A549 (cell line): ENCODE measurements around the gene PDCL2. TPM values are rescaled to one million over a fixed set of nuclear protein-coding genes. Genes with fewer than 3 reads are reported as not detected.

ENCODE experiments used
- ATAC-seq, 2 experiments: fragments of 200-7000 bp in 1 of 2; fragments of >200 bp in 1 of 2; cut with Nextera tagmentation in 1 of 2; cut with Tn5 transposase in 1 of 2; 3 replicates each; pipeline versions ENCODE4 v1.8.0 to v1.9.1; 2018 to 2020; ENCODE audit warnings: mild to moderate bottlenecking in 1 of 2, moderate library complexity in 1 of 2
- CTCF ChIA-PET: fragments of 300-600 bp; sonication (Branson Sonifier 250); formaldehyde crosslinking; extraction: SDS; loops from one replicate; lab custom pipeline; 2021; ENCODE audit warnings: antibody characterized with exemption, inconsistent platforms; lab: Yijun Ruan, JAX
- POLR2A ChIA-PET: fragments of 350-600 bp; formaldehyde crosslinking; extraction: SDS; loops from one replicate; lab custom pipeline; 2021; ENCODE audit warnings: antibody characterized with exemption, inconsistent platforms; lab: Yijun Ruan, JAX
- DNase-seq, 2 experiments: peaks; one replicate each; pipeline versions ENCODE4 v3.0.0 to v3.0.0-alpha.2; 2011 to 2016; ENCODE audit warnings: low read depth in 1 of 2, low spot score in 1 of 2
- FAIRE-seq: peaks from 2 replicates; lab custom pipeline; 2011; peaks lifted over from hg19 to GRCh38; lab: Jason Lieb, UNC
- H3K27ac ChIP-seq, 2 experiments: fragments of >200 bp; sonication (Bioruptor Twin); formaldehyde crosslinking; 3 replicates each; pipeline ENCODE4 v1.5.1; 2016 to 2017
- H3K4me1 ChIP-seq: fragments of >200 bp; sonication (Bioruptor Twin); formaldehyde crosslinking; 3 replicates; pipeline ENCODE4 v1.6.1; 2016
- H3K4me2 ChIP-seq: fragments of >200 bp; sonication (Bioruptor Twin); formaldehyde crosslinking; 3 replicates; pipeline ENCODE4 v1.6.1; 2016
- H3K4me3 ChIP-seq: fragments of >200 bp; sonication (Bioruptor Twin); formaldehyde crosslinking; 3 replicates; pipeline ENCODE4 v1.5.1; 2016
- H3K9me3 ChIP-seq: fragments of >200 bp; sonication (Bioruptor Twin); formaldehyde crosslinking; 3 replicates; pipeline ENCODE4 v1.6.1; 2016
- BHLHE40 ChIP-seq: IDR thresholded peaks from 2 replicates; pipeline ENCODE4 v1.6.1; 2012; ENCODE audit warnings: low read depth, low read length, inconsistent platforms
- CBX8 ChIP-seq: fragments of 200-600 bp; sonication (generic); IDR thresholded peaks from 2 replicates; pipeline ENCODE4 v1.6.1; 2016
- CHD2 ChIP-seq: fragments of 150-350 bp; IDR thresholded peaks from 2 replicates; pipeline ENCODE4 v1.6.1; 2014; ENCODE audit warnings: low read length; ENCODE audit not compliant: partially characterized antibody
- E2F6 ChIP-seq: IDR thresholded peaks from 2 replicates; pipeline ENCODE4 v1.6.1; 2012; ENCODE audit warnings: low read depth, borderline replicate concordance
- EP300 ChIP-seq, 2 experiments: fragments of >200 bp; sonication (Bioruptor Twin); formaldehyde crosslinking; IDR thresholded peaks; 2 replicates in 1 of 2; 3 replicates in 1 of 2; pipeline ENCODE4 v1.6.1; 2016 to 2017
- ESRRA ChIP-seq: fragments of 150-350 bp; IDR thresholded peaks from 2 replicates; pipeline ENCODE4 v1.6.1; 2014; ENCODE audit warnings: mild to moderate bottlenecking, low read length, borderline replicate concordance
- FOSB ChIP-seq: fragments of 250-450 bp; sonication (Bioruptor Pico); IDR thresholded peaks from 2 replicates; pipeline ENCODE4 v1.5.0; 2020; ENCODE audit warnings: mild to moderate bottlenecking, moderate library complexity
- FOSL2 ChIP-seq, 2 experiments: fragments of 450-650 bp in 1 of 2; fragments of >200 bp in 1 of 2; sonication (Bioruptor Twin) in 1 of 2; formaldehyde crosslinking; IDR thresholded peaks; 2 replicates each; pipeline versions ENCODE4 v1.5.0 to v1.6.1; 2016 to 2020; ENCODE audit warnings: mild to moderate bottlenecking in 1 of 2, moderate library complexity in 1 of 2
- HES2 ChIP-seq: fragments of >200 bp; sonication (Bioruptor Twin); formaldehyde crosslinking; IDR thresholded peaks from 2 replicates; pipeline ENCODE4 v1.6.1; 2016
- HEYL ChIP-seq: fragments of 250-450 bp; sonication (Bioruptor Pico); IDR thresholded peaks from 2 replicates; pipeline ENCODE4 v1.8.0; 2021; ENCODE audit warnings: mild to moderate bottlenecking, moderate library complexity
- HMGXB4 ChIP-seq: fragments of 250-450 bp; sonication (Bioruptor Pico); IDR thresholded peaks from 2 replicates; pipeline ENCODE4 v1.5.0; 2021; ENCODE audit warnings: mild to moderate bottlenecking, moderate library complexity, borderline replicate concordance
- JUNB ChIP-seq: fragments of >200 bp; sonication (Bioruptor Twin); formaldehyde crosslinking; IDR thresholded peaks from 2 replicates; pipeline ENCODE4 v1.6.1; 2016
- KDM1A ChIP-seq: fragments of 200-600 bp; sonication (generic); IDR thresholded peaks from 2 replicates; pipeline ENCODE4 v1.6.1; 2016; ENCODE audit warnings: low read depth, mild to moderate bottlenecking
- KDM5A ChIP-seq: fragments of 200-600 bp; sonication (generic); IDR thresholded peaks from 2 replicates; pipeline ENCODE4 v1.6.1; 2016; ENCODE audit warnings: antibody characterized with exemption, mild to moderate bottlenecking
- MAX ChIP-seq: IDR thresholded peaks from 2 replicates; pipeline ENCODE4 v1.6.1; 2012
- MYC ChIP-seq: IDR thresholded peaks from 2 replicates; pipeline ENCODE4 v1.6.1; 2012; ENCODE audit warnings: mild to moderate bottlenecking, inconsistent platforms, low read length, improper control_type of control experiment, borderline replicate concordance
- NFE2L2 ChIP-seq: fragments of 150-350 bp; conservative IDR thresholded peaks from 2 replicates; pipeline ENCODE4 v1.6.1; 2014; ENCODE audit warnings: low read length
- PBX3 ChIP-seq: IDR thresholded peaks from 2 replicates; pipeline ENCODE4 v1.6.1; 2012
- PHF8 ChIP-seq: fragments of 200-600 bp; sonication (generic); IDR thresholded peaks from 2 replicates; pipeline ENCODE4 v1.6.1; 2016; ENCODE audit warnings: low read depth, mild to moderate bottlenecking, antibody characterized with exemption, moderate library complexity, borderline replicate concordance
- RAD21 ChIP-seq, 2 experiments: fragments of >200 bp in 1 of 2; sonication (Bioruptor Twin) in 1 of 2; formaldehyde crosslinking in 1 of 2; IDR thresholded peaks in 1 of 2; conservative IDR thresholded peaks in 1 of 2; 2 replicates in 1 of 2; 3 replicates in 1 of 2; pipeline ENCODE4 v1.6.1; 2012 to 2018; ENCODE audit warnings: inconsistent platforms in 1 of 2
- SMC3 ChIP-seq: fragments of >200 bp; sonication (Bioruptor Twin); formaldehyde crosslinking; IDR thresholded peaks from 3 replicates; pipeline ENCODE4 v1.6.1; 2018; ENCODE audit warnings: inconsistent platforms
- ZC3H11A ChIP-seq: fragments of 450-650 bp; IDR thresholded peaks from 2 replicates; pipeline ENCODE4 v1.6.1; 2014; ENCODE audit warnings: antibody characterized with exemption, mild to moderate bottlenecking
- ZNF302 ChIP-seq: fragments of 250-450 bp; sonication (Bioruptor Pico); IDR thresholded peaks from 2 replicates; pipeline ENCODE4 v1.9.0; 2021; ENCODE audit warnings: inconsistent platforms, mild to moderate bottlenecking, moderate library complexity
- WGBS: methylation state at CpG from one replicate; pipeline ENCODE4 v1.1.6; 2017; ENCODE audit errors: missing lambda C conversion rate; 5-methylcytosine and 5-hydroxymethylcytosine counted together
- polyA plus RNA-seq, 4 experiments: library from polyadenylated mRNA; depleted of rRNA in 3 of 4; stranded (reverse); fragments of >200 nt; fragmentation: RNase III in 1 of 4; extraction: RNeasy Plus Mini Kit Qiagen cat#74134 plus additional on column Dnase treatment in 1 of 4; gene quantifications; 2 replicates in 3 of 4; 3 replicates in 1 of 4; pipeline ENCODE4 v1.2.3, GENCODE V29; 2011 to 2017
- TF ChIP-seq, protein P1 (sequence below): fragments of >200 bp; sonication (Bioruptor Twin); formaldehyde crosslinking; IDR thresholded peaks from 3 replicates; pipeline ENCODE4 v1.5.1; 2016
- TF ChIP-seq, protein P2 (sequence below): fragments of 250-450 bp; sonication (Bioruptor Pico); IDR thresholded peaks from 2 replicates; pipeline ENCODE4 v1.5.0; 2020; ENCODE audit warnings: low read depth, mild to moderate bottlenecking, moderate library complexity

PDCL2 gene
- polyA plus RNA-seq, 2 of the 4 experiments (the other 2 are of a cell fraction), result not detected

DNA sequence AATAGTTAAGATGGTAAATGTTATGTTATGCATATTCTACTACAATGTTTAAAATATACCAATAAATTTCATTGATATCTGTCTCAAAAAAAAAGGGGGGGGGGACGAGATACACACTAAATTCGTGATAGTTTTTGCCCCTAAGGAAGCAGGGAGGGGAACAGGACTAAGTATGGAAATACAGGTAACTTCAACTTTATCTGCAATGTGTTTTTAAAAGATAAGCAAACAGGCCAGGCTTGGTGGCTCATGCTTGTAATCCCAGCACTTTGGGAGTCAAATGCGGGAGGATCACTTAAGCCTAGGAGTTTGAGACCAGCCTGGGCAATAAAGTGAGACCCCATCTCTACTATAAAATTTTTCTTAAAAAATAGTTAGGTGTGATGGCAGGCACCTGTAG is 31.9 kb downstream of the PDCL2 start (continued):
- TF ChIP-seq PHF8 (no peak), FOSB (CRISPR knock-in tag) (no peak), ESRRA (no peak), MAX (no peak), CHD2 (no peak), HMGXB4 (CRISPR knock-in tag) (no peak), E2F6 (no peak), FOSL2 (IDR thresholded peaks at IDR 0.05) (no peak), FOSL2 (CRISPR knock-in tag; IDR thresholded peaks at IDR 0.05) (no peak), ZC3H11A (no peak), MYC (no peak), ZNF302 (CRISPR knock-in tag) (no peak)

GRCh38 chr4:55554453-55555030 is 37.5 kb downstream of the PDCL2 start:
- no peak for TF ChIP-seq NFE2L2
- TF ChIP-seq, protein P1, sequence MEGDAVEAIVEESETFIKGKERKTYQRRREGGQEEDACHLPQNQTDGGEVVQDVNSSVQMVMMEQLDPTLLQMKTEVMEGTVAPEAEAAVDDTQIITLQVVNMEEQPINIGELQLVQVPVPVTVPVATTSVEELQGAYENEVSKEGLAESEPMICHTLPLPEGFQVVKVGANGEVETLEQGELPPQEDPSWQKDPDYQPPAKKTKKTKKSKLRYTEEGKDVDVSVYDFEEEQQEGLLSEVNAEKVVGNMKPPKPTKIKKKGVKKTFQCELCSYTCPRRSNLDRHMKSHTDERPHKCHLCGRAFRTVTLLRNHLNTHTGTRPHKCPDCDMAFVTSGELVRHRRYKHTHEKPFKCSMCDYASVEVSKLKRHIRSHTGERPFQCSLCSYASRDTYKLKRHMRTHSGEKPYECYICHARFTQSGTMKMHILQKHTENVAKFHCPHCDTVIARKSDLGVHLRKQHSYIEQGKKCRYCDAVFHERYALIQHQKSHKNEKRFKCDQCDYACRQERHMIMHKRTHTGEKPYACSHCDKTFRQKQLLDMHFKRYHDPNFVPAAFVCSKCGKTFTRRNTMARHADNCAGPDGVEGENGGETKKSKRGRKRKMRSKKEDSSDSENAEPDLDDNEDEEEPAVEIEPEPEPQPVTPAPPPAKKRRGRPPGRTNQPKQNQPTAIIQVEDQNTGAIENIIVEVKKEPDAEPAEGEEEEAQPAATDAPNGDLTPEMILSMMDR, result peak; percentile 47
- TF ChIP-seq RAD21 (conservative IDR thresholded peaks at IDR 0.05 in 1 of 2, IDR thresholded peaks at IDR 0.05 in 1 of 2), result peak; percentile 54 to 57; a peak in 4 of 5 replicates
- TF ChIP-seq SMC3, result peak; percentile 56; the same call in 2 of the 3 replicates
- no peak for TF ChIP-seq MAX
- no peak for TF ChIP-seq ESRRA
- CTCF ChIA-PET, result interaction anchor here (0.7 to 1.5 kb wide), 7 partner anchors 10 to 117 kb away, joined by 3 to 6 read pairs (median 4); no protein-coding TSS in a partner anchor
- WGBS, result 19% methylated on average over 2 of the region's 2 CpGs
- no peaks in the 10 kb centered on the region for H3K9me3 ChIP-seq
- no peaks in the 10 kb centered on the region for H3K4me1 ChIP-seq
- no peak overlapping the region for H3K27ac ChIP-seq
- H3K4me3 ChIP-seq, result no peak overlapping the region
- no peak overlapping the region for H3K4me2 ChIP-seq
- POLR2A ChIA-PET, result no interaction called here
- no peak for FAIRE-seq
- peak in 1 of 2 experiments; percentile 51; a peak in 2 of 6 replicates for ATAC-seq
- DNase-seq, result peak; percentile 11 to 37

- DNase-seq (no peak), ATAC-seq (no peak), FAIRE-seq (no peak)
- Histone ChIP-seq H3K27ac (no peak overlapping the region), H3K4me3 (no peak overlapping the region), H3K9me3 (no peaks in the 10 kb centered on the region), H3K4me2 (no peak overlapping the region)
- POLR2A ChIA-PET, result no interaction called here
- 71% methylated on average over 10 of the region's 10 CpGs for WGBS
- CTCF ChIA-PET, result interaction anchor here (1.1 to 1.6 kb wide), 5 partner anchors 12 to 111 kb away, joined by 4 to 6 read pairs (median 5); no protein-coding TSS in a partner anchor
- TF ChIP-seq EP300 (IDR thresholded peaks at IDR 0.05), result no peak
- no peak for TF ChIP-seq KDM5A
- TF ChIP-seq, protein P2, sequence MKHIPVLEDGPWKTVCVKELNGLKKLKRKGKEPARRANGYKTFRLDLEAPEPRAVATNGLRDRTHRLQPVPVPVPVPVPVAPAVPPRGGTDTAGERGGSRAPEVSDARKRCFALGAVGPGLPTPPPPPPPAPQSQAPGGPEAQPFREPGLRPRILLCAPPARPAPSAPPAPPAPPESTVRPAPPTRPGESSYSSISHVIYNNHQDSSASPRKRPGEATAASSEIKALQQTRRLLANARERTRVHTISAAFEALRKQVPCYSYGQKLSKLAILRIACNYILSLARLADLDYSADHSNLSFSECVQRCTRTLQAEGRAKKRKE (CRISPR knock-in tag), result no peak
- no peak for TF ChIP-seq CHD2
- no peak for TF ChIP-seq HEYL (CRISPR knock-in tag)
- no peak for TF ChIP-seq BHLHE40
- TF ChIP-seq PBX3, result no peak
- TF ChIP-seq JUNB, result no peak
- no peak for TF ChIP-seq KDM1A
- no peak for TF ChIP-seq HES2
- TF ChIP-seq CBX8, result no peak
- TF ChIP-seq, all 56 proteins: peak for 0
- no peaks in the 10 kb centered on the region; the same call in 1 of the 3 replicates for H3K4me1 ChIP-seq
Observed at GRCh38 chr4:55553441-55554201, 38.4 kb downstream of the PDCL2 start.
